HEK293 (cell line): ENCODE measurements around the gene EIF4G3.

ENCODE experiments used
- CTCF ChIP-seq: fragments of 450-650 bp; formaldehyde crosslinking; IDR thresholded peaks from 2 replicates; pipeline ENCODE4 v1.5.1; 2016; ENCODE audit warnings: missing biosample characterization, missing genetic modification characterization
- KLF8 ChIP-seq: fragments of 450-650 bp; formaldehyde crosslinking; IDR thresholded peaks from 2 replicates; pipeline ENCODE4 v1.5.1; 2016; ENCODE audit warnings: missing biosample characterization, missing genetic modification characterization
- ZBTB17 ChIP-seq: fragments of 450-650 bp; formaldehyde crosslinking; IDR thresholded peaks from 2 replicates; pipeline ENCODE4 v1.5.1; 2016; ENCODE audit warnings: missing biosample characterization, missing genetic modification characterization
- ZNF112 ChIP-seq: fragments of 450-650 bp; formaldehyde crosslinking; IDR thresholded peaks from 2 replicates; pipeline ENCODE4 v1.5.0; 2017; ENCODE audit warnings: missing biosample characterization, missing genetic modification characterization
- ZNF548 ChIP-seq: fragments of 450-650 bp; formaldehyde crosslinking; IDR thresholded peaks from 2 replicates; pipeline ENCODE4 v1.5.1; 2016; ENCODE audit warnings: missing biosample characterization, missing genetic modification characterization
- ZNF561 ChIP-seq: fragments of 450-650 bp; IDR thresholded peaks from 2 replicates; pipeline ENCODE4 v1.5.1; 2018; ENCODE audit warnings: missing biosample characterization, missing genetic modification characterization, borderline replicate concordance
- ZNF768 ChIP-seq: fragments of 450-650 bp; formaldehyde crosslinking; IDR thresholded peaks from 2 replicates; pipeline ENCODE4 v1.5.1; 2018; ENCODE audit warnings: missing biosample characterization, mild to moderate bottlenecking, missing genetic modification characterization
- ZNF776 ChIP-seq: fragments of 450-650 bp; formaldehyde crosslinking; IDR thresholded peaks from 2 replicates; pipeline ENCODE4 v1.5.0; 2017; ENCODE audit warnings: missing biosample characterization, missing genetic modification characterization, borderline replicate concordance

- TF ChIP-seq ZNF768 (no peak), ZBTB17 (tag by site-specific recombination) (no peak), ZNF561 (tag by site-specific recombination) (no peak), CTCF (tag by site-specific recombination) (no peak), KLF8 (tag by site-specific recombination) (no peak), ZNF112 (no peak), ZNF776 (tag by site-specific recombination) (no peak), ZNF548 (tag by site-specific recombination) (no peak)
These were observed 22.2 kb upstream of the EIF4G3 start for GRCh38 chr1:21198929-21199328.
